Liver (tissue), 3 donors: Measurements from ENCODE around the gene ACTN4.

Experiments used
- EGR1 ChIP-seq, 2 donors: IDR thresholded peaks; 2 replicates each; pipeline ENCODE4 v1.6.1; 2016 to 2018; ENCODE audit warnings: antibody characterized with exemption in 2 of 2, low read depth in 2 of 2
- HNF4A ChIP-seq, 2 donors: conservative IDR thresholded peaks; 2 replicates each; pipeline ENCODE4 v1.6.1; 2016; ENCODE audit warnings: antibody characterized with exemption in 2 of 2, mild to moderate bottlenecking in 2 of 2
- RAD21 ChIP-seq, 2 donors: IDR thresholded peaks; 2 replicates each; pipeline ENCODE4 v1.6.1; 2016; ENCODE audit warnings: antibody characterized with exemption in 2 of 2, mild to moderate bottlenecking in 2 of 2
- TAF1 ChIP-seq: conservative IDR thresholded peaks from 2 replicates; pipeline ENCODE4 v1.6.1; 2016; ENCODE audit warnings: antibody characterized with exemption, mild to moderate bottlenecking
- YY1 ChIP-seq: IDR thresholded peaks from 2 replicates; pipeline ENCODE4 v1.6.1; 2016; ENCODE audit warnings: antibody characterized with exemption, mild to moderate bottlenecking
- TF ChIP-seq, protein P1 (sequence below): fragments of 150-350 bp; IDR thresholded peaks from 2 replicates; pipeline ENCODE4 v1.5.1; 2017; ENCODE audit warnings: improper control_type of control experiment, low read depth, low read length; ENCODE audit not compliant: missing input control
- TF ChIP-seq, protein P2 (sequence below): IDR thresholded peaks from 2 replicates; pipeline ENCODE4 v1.6.1; 2016; ENCODE audit warnings: antibody characterized with exemption, mild to moderate bottlenecking
- donor health status: healthy.
- donor health status: healthy.

DNA sequence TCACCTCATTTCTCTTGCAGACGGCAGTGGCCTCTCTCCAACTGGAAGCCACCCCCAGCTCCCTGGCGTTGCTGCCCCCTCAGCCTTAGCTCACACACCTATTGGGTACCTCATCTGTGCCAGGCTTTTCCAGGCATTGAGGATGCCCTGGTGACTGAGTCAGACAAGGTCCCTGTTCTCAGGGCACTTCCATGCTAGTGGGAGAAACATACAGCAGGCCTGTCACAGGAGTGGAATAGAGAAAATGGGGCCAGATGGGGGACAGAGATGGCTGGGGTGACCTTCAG lies 62.9 kb downstream of the ACTN4 start:
- TF ChIP-seq, protein P1, sequence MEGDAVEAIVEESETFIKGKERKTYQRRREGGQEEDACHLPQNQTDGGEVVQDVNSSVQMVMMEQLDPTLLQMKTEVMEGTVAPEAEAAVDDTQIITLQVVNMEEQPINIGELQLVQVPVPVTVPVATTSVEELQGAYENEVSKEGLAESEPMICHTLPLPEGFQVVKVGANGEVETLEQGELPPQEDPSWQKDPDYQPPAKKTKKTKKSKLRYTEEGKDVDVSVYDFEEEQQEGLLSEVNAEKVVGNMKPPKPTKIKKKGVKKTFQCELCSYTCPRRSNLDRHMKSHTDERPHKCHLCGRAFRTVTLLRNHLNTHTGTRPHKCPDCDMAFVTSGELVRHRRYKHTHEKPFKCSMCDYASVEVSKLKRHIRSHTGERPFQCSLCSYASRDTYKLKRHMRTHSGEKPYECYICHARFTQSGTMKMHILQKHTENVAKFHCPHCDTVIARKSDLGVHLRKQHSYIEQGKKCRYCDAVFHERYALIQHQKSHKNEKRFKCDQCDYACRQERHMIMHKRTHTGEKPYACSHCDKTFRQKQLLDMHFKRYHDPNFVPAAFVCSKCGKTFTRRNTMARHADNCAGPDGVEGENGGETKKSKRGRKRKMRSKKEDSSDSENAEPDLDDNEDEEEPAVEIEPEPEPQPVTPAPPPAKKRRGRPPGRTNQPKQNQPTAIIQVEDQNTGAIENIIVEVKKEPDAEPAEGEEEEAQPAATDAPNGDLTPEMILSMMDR, result no peak
- TF ChIP-seq TAF1 (no peak), RAD21 (IDR thresholded peaks at IDR 0.05) (no peak), EGR1 (IDR thresholded peaks at IDR 0.05; ENCODE audit: low read depth in 2 of 2) (no peak), HNF4A (conservative IDR thresholded peaks at IDR 0.05) (no peak), YY1 (no peak)
- TF ChIP-seq, protein P2, sequence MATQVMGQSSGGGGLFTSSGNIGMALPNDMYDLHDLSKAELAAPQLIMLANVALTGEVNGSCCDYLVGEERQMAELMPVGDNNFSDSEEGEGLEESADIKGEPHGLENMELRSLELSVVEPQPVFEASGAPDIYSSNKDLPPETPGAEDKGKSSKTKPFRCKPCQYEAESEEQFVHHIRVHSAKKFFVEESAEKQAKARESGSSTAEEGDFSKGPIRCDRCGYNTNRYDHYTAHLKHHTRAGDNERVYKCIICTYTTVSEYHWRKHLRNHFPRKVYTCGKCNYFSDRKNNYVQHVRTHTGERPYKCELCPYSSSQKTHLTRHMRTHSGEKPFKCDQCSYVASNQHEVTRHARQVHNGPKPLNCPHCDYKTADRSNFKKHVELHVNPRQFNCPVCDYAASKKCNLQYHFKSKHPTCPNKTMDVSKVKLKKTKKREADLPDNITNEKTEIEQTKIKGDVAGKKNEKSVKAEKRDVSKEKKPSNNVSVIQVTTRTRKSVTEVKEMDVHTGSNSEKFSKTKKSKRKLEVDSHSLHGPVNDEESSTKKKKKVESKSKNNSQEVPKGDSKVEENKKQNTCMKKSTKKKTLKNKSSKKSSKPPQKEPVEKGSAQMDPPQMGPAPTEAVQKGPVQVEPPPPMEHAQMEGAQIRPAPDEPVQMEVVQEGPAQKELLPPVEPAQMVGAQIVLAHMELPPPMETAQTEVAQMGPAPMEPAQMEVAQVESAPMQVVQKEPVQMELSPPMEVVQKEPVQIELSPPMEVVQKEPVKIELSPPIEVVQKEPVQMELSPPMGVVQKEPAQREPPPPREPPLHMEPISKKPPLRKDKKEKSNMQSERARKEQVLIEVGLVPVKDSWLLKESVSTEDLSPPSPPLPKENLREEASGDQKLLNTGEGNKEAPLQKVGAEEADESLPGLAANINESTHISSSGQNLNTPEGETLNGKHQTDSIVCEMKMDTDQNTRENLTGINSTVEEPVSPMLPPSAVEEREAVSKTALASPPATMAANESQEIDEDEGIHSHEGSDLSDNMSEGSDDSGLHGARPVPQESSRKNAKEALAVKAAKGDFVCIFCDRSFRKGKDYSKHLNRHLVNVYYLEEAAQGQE, result no peak
